Neural progenitor cell (in vitro differentiated cells): ENCODE measurements around the gene IFNGR2. TPM values are rescaled to one million over a fixed set of nuclear protein-coding genes. Genes with fewer than 3 reads are reported as not detected.

Experiments used
- DNase-seq: peaks from one replicate; pipeline ENCODE4 v3.0.0-alpha.2; 2016; ENCODE audit warnings: low spot score
- H2AFZ ChIP-seq: fragments of 200-600 bp; sonication (generic); replicated peaks from 2 replicates; pipeline ENCODE4 v1.6.1; 2016; ENCODE audit warnings: antibody characterized with exemption
- H3F3A ChIP-seq: fragments of 200-600 bp; sonication (generic); 2 replicates; pipeline ENCODE4 v1.6.1; 2016; ENCODE audit warnings: antibody characterized with exemption, low read depth
- H3K27ac ChIP-seq: fragments of 200-600 bp; sonication (generic); 2 replicates; pipeline ENCODE4 v1.5.1; 2016; ENCODE audit warnings: mild to moderate bottlenecking
- H3K27me3 ChIP-seq: fragments of 200-600 bp; sonication (generic); 2 replicates; pipeline ENCODE4 v1.6.1; 2016; ENCODE audit warnings: mild to moderate bottlenecking, moderate library complexity
- H3K36me3 ChIP-seq: fragments of 200-600 bp; sonication (generic); 2 replicates; pipeline ENCODE4 v1.5.1; 2016
- H3K4me1 ChIP-seq: fragments of 200-600 bp; sonication (generic); 2 replicates; pipeline ENCODE4 v1.6.1; 2016; ENCODE audit warnings: mixed run types
- H3K4me2 ChIP-seq: fragments of 200-600 bp; sonication (generic); 2 replicates; pipeline ENCODE4 v1.6.1; 2016
- H3K4me3 ChIP-seq: fragments of 200-600 bp; sonication (generic); 2 replicates; pipeline ENCODE4 v1.5.1; 2016
- H3K79me2 ChIP-seq: fragments of 200-600 bp; sonication (generic); 2 replicates; pipeline ENCODE4 v1.6.1; 2016; ENCODE audit warnings: low read depth
- H3K9ac ChIP-seq: fragments of 200-600 bp; sonication (generic); 2 replicates; pipeline ENCODE4 v1.6.1; 2016
- H3K9me3 ChIP-seq: fragments of 200-600 bp; sonication (generic); 2 replicates; pipeline ENCODE4 v1.5.1; 2016; ENCODE audit warnings: low read depth
- H4K20me1 ChIP-seq: fragments of 200-600 bp; sonication (generic); 2 replicates; pipeline ENCODE4 v1.6.1; 2016; ENCODE audit warnings: low read depth
- H3K27ac Mint-ChIP-seq: 3 replicates; pipeline ENCODE4 v1.8.0; 2021; ENCODE audit warnings: mixed read lengths
- H3K27me3 Mint-ChIP-seq: 2 replicates; pipeline ENCODE4 v1.8.0; 2022; ENCODE audit warnings: low read depth, mild to moderate bottlenecking, inconsistent platforms, moderate library complexity, mixed read lengths; ENCODE audit not compliant: insufficient read depth
- H3K36me3 Mint-ChIP-seq: 3 replicates; pipeline ENCODE4 v1.8.0; 2021; ENCODE audit warnings: mixed read lengths
- H3K4me1 Mint-ChIP-seq: 3 replicates; pipeline ENCODE4 v1.8.0; 2021; ENCODE audit warnings: mixed read lengths
- H3K4me3 Mint-ChIP-seq: 3 replicates; pipeline ENCODE4 v1.8.0; 2021; ENCODE audit warnings: mild to moderate bottlenecking, moderate library complexity, mixed read lengths
- H3K9me3 Mint-ChIP-seq: 3 replicates; pipeline ENCODE4 v1.8.0; 2020; ENCODE audit warnings: mixed read lengths
- EZH2 ChIP-seq: fragments of 200-600 bp; sonication (generic); IDR thresholded peaks from 2 replicates; pipeline ENCODE4 v1.6.1; 2017; ENCODE audit warnings: antibody characterized with exemption, mild to moderate bottlenecking, moderate library complexity
- EZH2phosphoT487 ChIP-seq: fragments of 200-600 bp; sonication (generic); IDR thresholded peaks from 2 replicates; pipeline ENCODE4 v1.6.1; 2017; ENCODE audit warnings: antibody characterized with exemption
- total RNA-seq: library from RNA; depleted of rRNA; stranded (reverse); fragments of >200 nt; gene quantifications from 2 replicates; pipeline ENCODE4 v1.2.3, GENCODE V29; 2015; ENCODE audit warnings: low replicate concordance
- TF ChIP-seq, protein P1 (sequence below): fragments of 200-600 bp; sonication (generic); IDR thresholded peaks from 2 replicates; pipeline ENCODE4 v1.5.1; 2017; ENCODE audit warnings: antibody characterized with exemption, mild to moderate bottlenecking

IFNGR2 gene
- total RNA-seq, 1 donor from 2014 or later: 50.6 TPM

DNA sequence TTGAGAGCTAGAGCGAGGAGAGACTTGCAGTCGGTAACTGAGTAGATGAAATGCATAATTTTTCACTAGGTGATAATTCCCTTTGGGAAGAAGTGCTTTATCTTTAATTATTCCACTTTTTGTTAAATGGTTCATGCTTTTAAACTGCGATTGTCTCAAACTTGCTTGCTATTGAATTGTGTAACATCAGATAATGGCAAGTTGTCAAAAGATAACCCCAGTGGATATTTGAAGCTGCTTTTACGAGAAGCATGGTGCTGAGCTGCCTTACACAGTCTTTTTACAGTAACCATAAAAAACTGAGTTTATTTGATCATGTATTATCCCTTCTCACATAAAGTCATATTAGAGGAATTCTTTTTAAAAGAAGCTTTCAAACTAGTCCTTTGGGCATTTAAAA lies 46.4 kb downstream of the IFNGR2 start:
- peaks cover 11% of the 10 kb centered on the region for H3K36me3 Mint-ChIP-seq
- Histone ChIP-seq H3K27ac (no peak overlapping the region), H4K20me1 (no peaks in the 10 kb centered on the region), H3K9me3 (no peaks in the 10 kb centered on the region), H3K27me3 (no peaks in the 10 kb centered on the region), H2AFZ (no peak overlapping the region), H3K36me3 (no peaks in the 10 kb centered on the region), H3K9ac (no peak overlapping the region), H3K4me3 (no peak overlapping the region), H3F3A (no peaks in the 10 kb centered on the region), H3K4me2 (no peak overlapping the region), H3K79me2 (no peaks in the 10 kb centered on the region), H3K4me1 (no peaks in the 10 kb centered on the region)
- no peak for DNase-seq
- H3K4me3 Mint-ChIP-seq: no peak overlapping the region
- no peak overlapping the region for H3K27ac Mint-ChIP-seq
- TF ChIP-seq, protein P1, sequence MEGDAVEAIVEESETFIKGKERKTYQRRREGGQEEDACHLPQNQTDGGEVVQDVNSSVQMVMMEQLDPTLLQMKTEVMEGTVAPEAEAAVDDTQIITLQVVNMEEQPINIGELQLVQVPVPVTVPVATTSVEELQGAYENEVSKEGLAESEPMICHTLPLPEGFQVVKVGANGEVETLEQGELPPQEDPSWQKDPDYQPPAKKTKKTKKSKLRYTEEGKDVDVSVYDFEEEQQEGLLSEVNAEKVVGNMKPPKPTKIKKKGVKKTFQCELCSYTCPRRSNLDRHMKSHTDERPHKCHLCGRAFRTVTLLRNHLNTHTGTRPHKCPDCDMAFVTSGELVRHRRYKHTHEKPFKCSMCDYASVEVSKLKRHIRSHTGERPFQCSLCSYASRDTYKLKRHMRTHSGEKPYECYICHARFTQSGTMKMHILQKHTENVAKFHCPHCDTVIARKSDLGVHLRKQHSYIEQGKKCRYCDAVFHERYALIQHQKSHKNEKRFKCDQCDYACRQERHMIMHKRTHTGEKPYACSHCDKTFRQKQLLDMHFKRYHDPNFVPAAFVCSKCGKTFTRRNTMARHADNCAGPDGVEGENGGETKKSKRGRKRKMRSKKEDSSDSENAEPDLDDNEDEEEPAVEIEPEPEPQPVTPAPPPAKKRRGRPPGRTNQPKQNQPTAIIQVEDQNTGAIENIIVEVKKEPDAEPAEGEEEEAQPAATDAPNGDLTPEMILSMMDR: no peak
- TF ChIP-seq EZH2phosphoT487 (no peak), EZH2 (no peak)
- no peaks in the 10 kb centered on the region for H3K27me3 Mint-ChIP-seq
- no peaks in the 10 kb centered on the region for H3K9me3 Mint-ChIP-seq
- H3K4me1 Mint-ChIP-seq: no peaks in the 10 kb centered on the region

- Histone ChIP-seq H3K4me1 (no peaks in the 10 kb centered on the region), H3K27ac (no peak overlapping the region), H3K79me2 (no peaks in the 10 kb centered on the region), H3K4me2 (no peak overlapping the region), H3K9me3 (no peaks in the 10 kb centered on the region), H3K36me3 (no peaks in the 10 kb centered on the region), H3K9ac (no peak overlapping the region), H4K20me1 (no peaks in the 10 kb centered on the region), H2AFZ (no peak overlapping the region), H3K4me3 (no peak overlapping the region), H3F3A (no peaks in the 10 kb centered on the region), H3K27me3 (no peaks in the 10 kb centered on the region)
- no peak overlapping the region for H3K4me3 Mint-ChIP-seq
- H3K4me1 Mint-ChIP-seq: no peaks in the 10 kb centered on the region
- H3K27me3 Mint-ChIP-seq: no peaks in the 10 kb centered on the region
- TF ChIP-seq, protein P1: no peak
- TF ChIP-seq EZH2: no peak
- TF ChIP-seq EZH2phosphoT487: no peak
- peaks cover 11% of the 10 kb centered on the region for H3K36me3 Mint-ChIP-seq
- H3K27ac Mint-ChIP-seq: no peak overlapping the region
- H3K9me3 Mint-ChIP-seq: no peaks in the 10 kb centered on the region
- DNase-seq: no peak
These were observed 48.4 kb downstream of the IFNGR2 start for GRCh38 chr21:33451634-33452071.

DNA sequence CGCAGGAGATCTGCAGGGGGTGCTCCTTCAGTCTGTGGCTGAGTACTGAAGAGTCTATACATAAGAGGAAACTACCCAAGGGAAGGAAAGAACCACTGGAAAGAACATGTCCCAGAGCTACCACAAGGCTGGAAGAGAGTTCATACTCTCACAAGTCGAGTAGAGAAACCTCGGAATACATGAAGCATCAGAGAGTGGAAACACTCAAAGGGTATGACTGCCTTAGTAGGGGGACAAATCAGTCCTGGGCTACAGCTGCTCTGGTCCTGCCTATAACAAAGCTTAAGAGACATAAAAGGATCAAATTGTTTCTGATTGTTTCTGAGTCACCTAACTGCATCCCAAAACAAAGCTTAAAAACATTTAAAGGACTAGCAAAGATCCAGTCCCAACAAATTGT lies 49.1 kb downstream of the IFNGR2 start:
- Histone ChIP-seq H3K36me3 (no peaks in the 10 kb centered on the region), H3K4me2 (no peak overlapping the region), H3K27me3 (no peaks in the 10 kb centered on the region), H3K4me1 (no peaks in the 10 kb centered on the region), H3F3A (no peaks in the 10 kb centered on the region), H3K27ac (no peak overlapping the region), H3K9ac (no peak overlapping the region), H3K4me3 (no peak overlapping the region), H4K20me1 (no peaks in the 10 kb centered on the region), H3K79me2 (no peaks in the 10 kb centered on the region), H3K9me3 (no peaks in the 10 kb centered on the region), H2AFZ (no peak overlapping the region)
- H3K27me3 Mint-ChIP-seq: no peaks in the 10 kb centered on the region
- no peak overlapping the region for H3K27ac Mint-ChIP-seq
- no peaks in the 10 kb centered on the region for H3K9me3 Mint-ChIP-seq
- no peak for DNase-seq
- H3K36me3 Mint-ChIP-seq: peaks cover 11% of the 10 kb centered on the region
- no peak for TF ChIP-seq EZH2phosphoT487
- TF ChIP-seq, protein P1: no peak
- TF ChIP-seq EZH2: no peak
- no peaks in the 10 kb centered on the region for H3K4me1 Mint-ChIP-seq
- H3K4me3 Mint-ChIP-seq: no peak overlapping the region
